Middle frontal gyrus (tissue), 1 donor: ENCODE measurements around the gene PRKN.

Source experiments
- DNase-seq: peaks from one replicate; pipeline ENCODE4 v3.0.0-alpha.2; 2015; ENCODE audit warnings: low spot score; ENCODE audit errors: extremely low spot score

Gene PRKN

GRCh38 chr6:162620073-162620472 lies 107.5 kb downstream of the PRKN start:
- DNase-seq, result no peak

- no peak for DNase-seq
Measured at GRCh38 chr6:162618448-162619002, 109.0 kb downstream of the PRKN start.

- no peak for DNase-seq
Measured at GRCh38 chr6:162615016-162615705, 112.4 kb downstream of the PRKN start.

- DNase-seq, result no peak
Measured at GRCh38 chr6:162613310-162613709, 114.3 kb downstream of the PRKN start.

- no peak for DNase-seq
Measured at GRCh38 chr6:162612613-162613012, 115.0 kb downstream of the PRKN start.

- DNase-seq, result no peak
Measured at GRCh38 chr6:162610351-162610750, 117.2 kb downstream of the PRKN start.

GRCh38 chr6:162605881-162606280 lies 121.7 kb downstream of the PRKN start:
- DNase-seq, result no peak

GRCh38 chr6:162603231-162604015 lies 124.1 kb downstream of the PRKN start:
- no peak for DNase-seq

GRCh38 chr6:162602759-162603158 lies 124.8 kb downstream of the PRKN start:
- no peak for DNase-seq

GRCh38 chr6:162596676-162597075 lies 130.9 kb downstream of the PRKN start:
- no peak for DNase-seq

- no peak for DNase-seq
Measured at GRCh38 chr6:162591517-162591916, 136.0 kb downstream of the PRKN start.

GRCh38 chr6:162581988-162582780 lies 145.4 kb downstream of the PRKN start:
- DNase-seq, result no peak

- no peak for DNase-seq
Measured at GRCh38 chr6:162580619-162581018, 146.9 kb downstream of the PRKN start.

- no peak for DNase-seq
Measured at GRCh38 chr6:162576016-162576415, 151.6 kb downstream of the PRKN start.

- no peak for DNase-seq
Measured at GRCh38 chr6:162572240-162572639, 155.3 kb downstream of the PRKN start.

GRCh38 chr6:162568266-162568665 lies 159.3 kb downstream of the PRKN start:
- no peak for DNase-seq

- DNase-seq, result no peak
Measured at GRCh38 chr6:162562041-162562440, 165.5 kb downstream of the PRKN start.

- no peak for DNase-seq
Measured at GRCh38 chr6:162560891-162561290, 166.7 kb downstream of the PRKN start.

GRCh38 chr6:162554531-162554930 lies 173.0 kb downstream of the PRKN start:
- DNase-seq, result no peak

- DNase-seq, result no peak
Measured at GRCh38 chr6:162546905-162547304, 180.7 kb downstream of the PRKN start.

GRCh38 chr6:162543221-162543620 lies 184.3 kb downstream of the PRKN start:
- no peak for DNase-seq
